Transverse colon (tissue), 3 donors: ENCODE measurements around the gene AK9.

ENCODE experiments used
- POLR2A ChIP-seq: fragments of 450-650 bp; IDR thresholded peaks from one replicate; pipeline ENCODE4 v1.6.1; 2016; ENCODE audit warnings: antibody characterized with exemption, mild to moderate bottlenecking, moderate library complexity
- TF ChIP-seq, protein P1 (sequence below), 5 experiments: fragments of 200-600 bp in 3 of 5; fragments of 450-650 bp in 2 of 5; sonication (generic) in 3 of 5; IDR thresholded peaks; 1 replicate in 2 of 5; 2 replicates in 3 of 5; pipeline ENCODE4 v1.5.1; 2016 to 2017; ENCODE audit warnings: antibody characterized with exemption in 5 of 5, inconsistent platforms in 3 of 5, mild to moderate bottlenecking in 2 of 5, moderate library complexity in 1 of 5

DNA sequence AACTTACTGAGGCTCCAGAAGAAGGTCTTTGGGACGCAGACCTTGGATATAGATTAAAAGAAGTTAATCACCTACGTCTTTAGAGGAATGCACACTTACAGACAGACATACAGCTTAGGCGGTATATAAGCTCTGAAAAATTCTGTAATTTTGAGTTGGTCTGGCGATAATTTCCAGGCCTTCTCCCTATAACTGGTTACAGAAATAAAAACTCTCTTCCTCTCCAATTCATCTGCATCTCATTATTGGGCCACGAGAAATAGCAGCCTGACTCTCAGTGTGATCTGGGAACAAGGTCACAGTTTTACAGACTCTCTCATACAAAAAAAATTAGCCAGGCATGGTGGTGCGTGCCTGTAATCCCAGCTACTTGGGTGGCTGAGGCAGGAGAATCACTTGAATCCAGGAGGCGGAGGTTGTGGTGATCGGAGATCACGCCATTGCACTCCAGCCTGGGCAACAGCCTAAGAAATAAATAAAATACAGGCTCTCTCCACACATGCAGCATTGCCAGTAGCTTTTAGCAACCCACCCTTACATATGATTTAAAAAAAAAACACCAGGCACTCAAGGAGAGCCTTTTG is 212.7 kb downstream of the AK9 start:
- TF ChIP-seq, protein P1, sequence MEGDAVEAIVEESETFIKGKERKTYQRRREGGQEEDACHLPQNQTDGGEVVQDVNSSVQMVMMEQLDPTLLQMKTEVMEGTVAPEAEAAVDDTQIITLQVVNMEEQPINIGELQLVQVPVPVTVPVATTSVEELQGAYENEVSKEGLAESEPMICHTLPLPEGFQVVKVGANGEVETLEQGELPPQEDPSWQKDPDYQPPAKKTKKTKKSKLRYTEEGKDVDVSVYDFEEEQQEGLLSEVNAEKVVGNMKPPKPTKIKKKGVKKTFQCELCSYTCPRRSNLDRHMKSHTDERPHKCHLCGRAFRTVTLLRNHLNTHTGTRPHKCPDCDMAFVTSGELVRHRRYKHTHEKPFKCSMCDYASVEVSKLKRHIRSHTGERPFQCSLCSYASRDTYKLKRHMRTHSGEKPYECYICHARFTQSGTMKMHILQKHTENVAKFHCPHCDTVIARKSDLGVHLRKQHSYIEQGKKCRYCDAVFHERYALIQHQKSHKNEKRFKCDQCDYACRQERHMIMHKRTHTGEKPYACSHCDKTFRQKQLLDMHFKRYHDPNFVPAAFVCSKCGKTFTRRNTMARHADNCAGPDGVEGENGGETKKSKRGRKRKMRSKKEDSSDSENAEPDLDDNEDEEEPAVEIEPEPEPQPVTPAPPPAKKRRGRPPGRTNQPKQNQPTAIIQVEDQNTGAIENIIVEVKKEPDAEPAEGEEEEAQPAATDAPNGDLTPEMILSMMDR (IDR thresholded peaks at IDR 0.05): no peak
- no peak for TF ChIP-seq POLR2A
